Hepatocyte (in vitro differentiated cells): ENCODE data around the gene STIM2. TPM values are rescaled to one million over a fixed set of nuclear protein-coding genes. Genes with fewer than 3 reads are reported as not detected.

Experiments used
- DNase-seq: peaks from one replicate; pipeline ENCODE4 v3.0.0-alpha.2; 2016; ENCODE audit warnings: low spot score
- H2AFZ ChIP-seq: fragments of 200-600 bp; sonication (generic); 2 replicates; pipeline ENCODE4 v1.6.0; 2016; ENCODE audit warnings: antibody characterized with exemption, mild to moderate bottlenecking
- H3K27ac ChIP-seq: fragments of 200-600 bp; sonication (generic); 2 replicates; pipeline ENCODE4 v1.5.1; 2016; ENCODE audit warnings: mild to moderate bottlenecking
- H3K27me3 ChIP-seq: fragments of 200-600 bp; sonication (generic); 2 replicates; pipeline ENCODE4 v1.6.1; 2016
- H3K36me3 ChIP-seq: fragments of 200-600 bp; sonication (generic); replicated peaks from 2 replicates; pipeline ENCODE4 v1.5.1; 2016; ENCODE audit warnings: low read depth; ENCODE audit not compliant: insufficient read depth
- H3K4me1 ChIP-seq: fragments of 200-600 bp; sonication (generic); 2 replicates; pipeline ENCODE4 v1.5.1; 2016; ENCODE audit warnings: mild to moderate bottlenecking, moderate library complexity; ENCODE audit not compliant: insufficient read depth
- H3K4me2 ChIP-seq: fragments of 200-600 bp; sonication (generic); 2 replicates; pipeline ENCODE4 v1.6.0; 2016
- H3K4me3 ChIP-seq: fragments of 200-600 bp; sonication (generic); 2 replicates; pipeline ENCODE4 v1.5.1; 2016; ENCODE audit warnings: mild to moderate bottlenecking
- H3K79me2 ChIP-seq: fragments of 200-600 bp; sonication (generic); 2 replicates; pipeline ENCODE4 v1.6.0; 2017; ENCODE audit warnings: mild to moderate bottlenecking
- H3K9me2 ChIP-seq: fragments of 200-600 bp; sonication (generic); replicated peaks from 2 replicates; pipeline ENCODE4 v1.6.0; 2017; ENCODE audit warnings: mild to moderate bottlenecking; ENCODE audit not compliant: insufficient read depth
- H3K9me3 ChIP-seq: fragments of 200-600 bp; sonication (generic); 2 replicates; pipeline ENCODE4 v1.5.1; 2016; ENCODE audit warnings: low read depth, mild to moderate bottlenecking
- H4K20me1 ChIP-seq: fragments of 200-600 bp; sonication (generic); 2 replicates; pipeline ENCODE4 v1.6.0; 2016; ENCODE audit warnings: mild to moderate bottlenecking; ENCODE audit not compliant: insufficient read depth, poor library complexity, severe bottlenecking
- EZH2 ChIP-seq: fragments of 200-600 bp; sonication (generic); IDR thresholded peaks from 2 replicates; pipeline ENCODE4 v1.6.1; 2016; ENCODE audit warnings: antibody characterized with exemption, mild to moderate bottlenecking, borderline replicate concordance
- EZH2phosphoT487 ChIP-seq: fragments of 200-600 bp; sonication (generic); IDR thresholded peaks from one replicate; pipeline ENCODE4 v1.6.1; 2018; ENCODE audit warnings: antibody characterized with exemption, mild to moderate bottlenecking, low read depth, moderate library complexity; ENCODE audit not compliant: unreplicated experiment, severe bottlenecking
- WGBS: methylation state at CpG from one replicate; pipeline ENCODE4 v1.1.6; 2016; ENCODE audit warnings: low lambda C conversion rate; ENCODE audit errors: missing lambda C conversion rate; 5-methylcytosine and 5-hydroxymethylcytosine counted together
- polyA plus RNA-seq: library from polyadenylated mRNA; unstranded; fragments of >200 nt; fragmentation: Nextera tagmentation; extraction: Ambion mirVana; gene quantifications from 2 replicates; pipeline ENCODE4 v1.2.1, GENCODE V29; 2016
- total RNA-seq: library from RNA; depleted of rRNA; stranded (reverse); fragments of >200 nt; gene quantifications from 2 replicates; pipeline ENCODE4 v1.2.3, GENCODE V29; 2014
- TF ChIP-seq, protein P1 (sequence below): fragments of 200-600 bp; sonication (generic); IDR thresholded peaks from 2 replicates; pipeline ENCODE4 v1.5.1; 2016; ENCODE audit warnings: antibody characterized with exemption, mild to moderate bottlenecking; ENCODE audit not compliant: poor library complexity

STIM2 gene
- total and polyA plus RNA-seq, 2 experiments from 2014 or later: 13.2 to 17.0 TPM

GRCh38 chr4:26992657-26993361, 132.2 kb downstream of the STIM2 start:
- 67% methylated on average over 3 of the region's 3 CpGs for WGBS

GRCh38 chr4:26993539-26993938, 132.9 kb downstream of the STIM2 start:
- no peak overlapping the region for H2AFZ ChIP-seq
- H3K27me3 ChIP-seq: no peaks in the 10 kb centered on the region
- H4K20me1 ChIP-seq: no peaks in the 10 kb centered on the region
- DNase-seq: no peak
- TF ChIP-seq, protein P1, sequence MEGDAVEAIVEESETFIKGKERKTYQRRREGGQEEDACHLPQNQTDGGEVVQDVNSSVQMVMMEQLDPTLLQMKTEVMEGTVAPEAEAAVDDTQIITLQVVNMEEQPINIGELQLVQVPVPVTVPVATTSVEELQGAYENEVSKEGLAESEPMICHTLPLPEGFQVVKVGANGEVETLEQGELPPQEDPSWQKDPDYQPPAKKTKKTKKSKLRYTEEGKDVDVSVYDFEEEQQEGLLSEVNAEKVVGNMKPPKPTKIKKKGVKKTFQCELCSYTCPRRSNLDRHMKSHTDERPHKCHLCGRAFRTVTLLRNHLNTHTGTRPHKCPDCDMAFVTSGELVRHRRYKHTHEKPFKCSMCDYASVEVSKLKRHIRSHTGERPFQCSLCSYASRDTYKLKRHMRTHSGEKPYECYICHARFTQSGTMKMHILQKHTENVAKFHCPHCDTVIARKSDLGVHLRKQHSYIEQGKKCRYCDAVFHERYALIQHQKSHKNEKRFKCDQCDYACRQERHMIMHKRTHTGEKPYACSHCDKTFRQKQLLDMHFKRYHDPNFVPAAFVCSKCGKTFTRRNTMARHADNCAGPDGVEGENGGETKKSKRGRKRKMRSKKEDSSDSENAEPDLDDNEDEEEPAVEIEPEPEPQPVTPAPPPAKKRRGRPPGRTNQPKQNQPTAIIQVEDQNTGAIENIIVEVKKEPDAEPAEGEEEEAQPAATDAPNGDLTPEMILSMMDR: no peak
- no peak overlapping the region for H3K4me3 ChIP-seq
- 48% methylated on average over 3 of the region's 3 CpGs for WGBS
- no peaks in the 10 kb centered on the region for H3K36me3 ChIP-seq
- peaks cover 10% of the 10 kb centered on the region for H3K4me1 ChIP-seq
- no peaks in the 10 kb centered on the region for H3K9me2 ChIP-seq
- H3K4me2 ChIP-seq: no peak overlapping the region
- H3K27ac ChIP-seq: no peak overlapping the region
- H3K79me2 ChIP-seq: no peaks in the 10 kb centered on the region
- no peaks in the 10 kb centered on the region for H3K9me3 ChIP-seq

More at GRCh38 chr4:26992657-26993361, 132.2 kb downstream of the STIM2 start:
- Histone ChIP-seq H3K27ac (no peak overlapping the region), H4K20me1 (no peaks in the 10 kb centered on the region), H3K4me3 (no peak overlapping the region), H3K9me3 (no peaks in the 10 kb centered on the region), H3K79me2 (no peaks in the 10 kb centered on the region), H3K27me3 (no peaks in the 10 kb centered on the region), H3K4me1 (peaks cover 10% of the 10 kb centered on the region), H3K4me2 (peak overlapping the region; percentile 14), H3K9me2 (no peaks in the 10 kb centered on the region), H3K36me3 (no peaks in the 10 kb centered on the region), H2AFZ (no peak overlapping the region)
- TF ChIP-seq, protein P1: no peak
- TF ChIP-seq EZH2 (no peak), EZH2phosphoT487 (no peak)
- peak; percentile 20 for DNase-seq

DNA sequence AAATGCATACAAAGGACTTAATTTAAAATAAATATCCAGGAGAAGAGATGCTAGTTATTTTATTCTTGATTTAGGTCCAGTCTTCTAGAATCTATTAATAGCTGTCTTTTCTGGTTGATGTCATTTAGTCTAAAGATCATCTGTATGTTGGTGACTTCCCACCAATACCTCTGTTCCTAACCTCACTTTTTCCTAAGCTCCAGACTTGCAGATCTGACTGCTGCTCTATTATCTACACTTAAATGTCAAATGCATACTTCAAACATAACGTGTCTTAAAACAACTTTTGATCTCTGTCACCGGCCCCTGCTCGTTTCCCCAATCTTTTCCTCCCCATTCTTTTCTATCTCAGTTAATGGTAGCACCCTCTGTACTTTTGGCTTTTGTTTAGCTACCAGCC, 133.3 kb downstream of the STIM2 start:
- Histone ChIP-seq H3K4me3 (no peak overlapping the region), H3K4me2 (no peak overlapping the region), H3K9me2 (no peaks in the 10 kb centered on the region), H2AFZ (no peak overlapping the region), H4K20me1 (no peaks in the 10 kb centered on the region), H3K9me3 (no peaks in the 10 kb centered on the region), H3K36me3 (no peaks in the 10 kb centered on the region), H3K27ac (no peak overlapping the region), H3K79me2 (no peaks in the 10 kb centered on the region), H3K4me1 (peaks cover 10% of the 10 kb centered on the region), H3K27me3 (no peaks in the 10 kb centered on the region)
- no peak for TF ChIP-seq EZH2phosphoT487
- no peak for TF ChIP-seq EZH2
- TF ChIP-seq, protein P1: no peak
- 55% methylated on average over 3 of the region's 3 CpGs for WGBS
- no peak for DNase-seq
